WTC11 (cell line): ENCODE results near the gene PEX6. TPM values are rescaled to one million over a fixed set of nuclear protein-coding genes. Genes with fewer than 3 reads are reported as not detected.

Experiments used
- ATAC-seq: fragments of 200-7000 bp; cut with Tn5 transposase; 2 replicates; pipeline ENCODE4 v1.10.0; 2021; ENCODE audit warnings: mild to moderate bottlenecking, moderate library complexity
- CTCF ChIA-PET: fragments of 300-600 bp; sonication (Branson Sonifier 250); formaldehyde crosslinking; loops from one replicate; lab custom pipeline; 2021; ENCODE audit warnings: antibody characterized with exemption; lab: Charles Lee
- POLR2A ChIA-PET: fragments of 350-600 bp; sonication (Branson Sonifier 250); formaldehyde crosslinking; loops from one replicate; lab custom pipeline; 2021; ENCODE audit warnings: antibody characterized with exemption; lab: Charles Lee
- DNase-seq: peaks from one replicate; pipeline ENCODE4 v3.0.0; 2021; ENCODE audit warnings: low spot score
- H3K27ac Mint-ChIP-seq: 2 replicates; pipeline ENCODE4 v1.8.0; 2021; ENCODE audit warnings: mixed read lengths
- H3K27me3 Mint-ChIP-seq: 2 replicates; pipeline ENCODE4 v1.8.0; 2021; ENCODE audit warnings: low read depth, mild to moderate bottlenecking, moderate library complexity, mixed read lengths
- H3K36me3 Mint-ChIP-seq: 2 replicates; pipeline ENCODE4 v1.8.0; 2021; ENCODE audit warnings: mixed read lengths
- H3K4me1 Mint-ChIP-seq: 2 replicates; pipeline ENCODE4 v1.8.0; 2022; ENCODE audit warnings: mixed read lengths
- H3K4me3 Mint-ChIP-seq: 2 replicates; pipeline ENCODE4 v1.8.0; 2021; ENCODE audit warnings: mild to moderate bottlenecking, moderate library complexity, mixed read lengths
- H3K9me3 Mint-ChIP-seq: 2 replicates; pipeline ENCODE4 v1.8.0; 2021; ENCODE audit warnings: mixed read lengths
- CREB1 ChIP-seq: sonication (generic); formaldehyde crosslinking; IDR thresholded peaks from 2 replicates; pipeline ENCODE4 v1.8.0; 2023; ENCODE audit warnings: mild to moderate bottlenecking, missing genetic modification reagents
- GRHL2 ChIP-seq: fragments of 250-450 bp; sonication (Bioruptor Pico); IDR thresholded peaks from 2 replicates; pipeline ENCODE4 v1.8.0; 2022; ENCODE audit warnings: mild to moderate bottlenecking, moderate library complexity; ENCODE audit not compliant: insufficient replicate concordance, severe bottlenecking
- GTF2I ChIP-seq: fragments of 250-450 bp; sonication (Bioruptor Pico); conservative IDR thresholded peaks from 2 replicates; pipeline ENCODE4 v1.4.0; 2021; ENCODE audit warnings: mild to moderate bottlenecking
- JUN ChIP-seq: sonication (generic); formaldehyde crosslinking; IDR thresholded peaks from 2 replicates; pipeline ENCODE4 v1.8.0; 2023; ENCODE audit warnings: mild to moderate bottlenecking, missing genetic modification reagents
- MLX ChIP-seq: sonication (generic); formaldehyde crosslinking; IDR thresholded peaks from 2 replicates; pipeline ENCODE4 v1.8.1; 2023; ENCODE audit warnings: mild to moderate bottlenecking, missing genetic modification reagents, moderate library complexity
- MXD4 ChIP-seq: fragments of 250-450 bp; sonication (Bioruptor Pico); IDR thresholded peaks from 2 replicates; pipeline ENCODE4 v1.8.0; 2021; ENCODE audit warnings: mild to moderate bottlenecking, moderate library complexity, borderline replicate concordance
- NFE2L1 ChIP-seq: sonication (generic); formaldehyde crosslinking; IDR thresholded peaks from 2 replicates; pipeline ENCODE4 v1.8.1; 2023; ENCODE audit warnings: missing genetic modification reagents
- TCF7 ChIP-seq: sonication (generic); formaldehyde crosslinking; IDR thresholded peaks from 2 replicates; pipeline ENCODE4 v1.8.0; 2022; ENCODE audit warnings: mild to moderate bottlenecking, low read depth, missing genetic modification reagents, moderate library complexity
- USF1 ChIP-seq: sonication (generic); formaldehyde crosslinking; IDR thresholded peaks from 2 replicates; pipeline ENCODE4 v1.8.0; 2022; ENCODE audit warnings: mild to moderate bottlenecking, missing genetic modification reagents
- USF2 ChIP-seq: sonication (generic); formaldehyde crosslinking; IDR thresholded peaks from 2 replicates; pipeline ENCODE4 v1.8.1; 2023; ENCODE audit warnings: mild to moderate bottlenecking, missing genetic modification reagents, moderate library complexity
- ZBTB43 ChIP-seq: sonication (generic); formaldehyde crosslinking; IDR thresholded peaks from 2 replicates; pipeline ENCODE4 v1.8.1; 2023; ENCODE audit warnings: mild to moderate bottlenecking, missing genetic modification reagents
- ZNF219 ChIP-seq: sonication (generic); formaldehyde crosslinking; IDR thresholded peaks from 2 replicates; pipeline ENCODE4 v1.8.0; 2023; ENCODE audit warnings: missing genetic modification reagents, mild to moderate bottlenecking, borderline replicate concordance
- ZNF232 ChIP-seq: sonication (generic); formaldehyde crosslinking; IDR thresholded peaks from 2 replicates; pipeline ENCODE4 v1.8.0; 2022; ENCODE audit warnings: mild to moderate bottlenecking, missing genetic modification reagents
- ZNF317 ChIP-seq: sonication (generic); formaldehyde crosslinking; IDR thresholded peaks from 2 replicates; pipeline ENCODE4 v1.8.1; 2023; ENCODE audit warnings: low read depth, mild to moderate bottlenecking, moderate library complexity, missing genetic modification reagents, borderline replicate concordance
- ZNF671 ChIP-seq: fragments of 250-450 bp; sonication (Bioruptor Pico); IDR thresholded peaks from 2 replicates; pipeline ENCODE4 v1.8.0; 2021; ENCODE audit warnings: mild to moderate bottlenecking
- ZSCAN18 ChIP-seq: fragments of 250-450 bp; sonication (Bioruptor Pico); IDR thresholded peaks from 2 replicates; pipeline ENCODE4 v2.1.2; 2022; ENCODE audit warnings: mild to moderate bottlenecking, moderate library complexity
- total RNA-seq: library from RNA; stranded (reverse); gene quantifications from 3 replicates; pipeline ENCODE4 v1.2.3, GENCODE V29; 2021
- TF ChIP-seq, protein P1 (sequence below): fragments of 250-450 bp; sonication (Bioruptor Pico); IDR thresholded peaks from 2 replicates; pipeline ENCODE4 v1.9.0; 2021; ENCODE audit warnings: mild to moderate bottlenecking
- TF ChIP-seq, protein P2 (sequence below): sonication (generic); formaldehyde crosslinking; IDR thresholded peaks from 2 replicates; pipeline ENCODE4 v1.8.1; 2023; ENCODE audit warnings: mild to moderate bottlenecking, missing genetic modification reagents, borderline replicate concordance
- TF ChIP-seq, protein P3 (sequence below): fragments of 250-450 bp; sonication (Bioruptor Pico); IDR thresholded peaks from 2 replicates; pipeline ENCODE4 v1.9.0; 2021; ENCODE audit warnings: mild to moderate bottlenecking

The PEX6 gene
- total RNA-seq, 1 experiment from 2014 or later = 8.2 TPM

DNA sequence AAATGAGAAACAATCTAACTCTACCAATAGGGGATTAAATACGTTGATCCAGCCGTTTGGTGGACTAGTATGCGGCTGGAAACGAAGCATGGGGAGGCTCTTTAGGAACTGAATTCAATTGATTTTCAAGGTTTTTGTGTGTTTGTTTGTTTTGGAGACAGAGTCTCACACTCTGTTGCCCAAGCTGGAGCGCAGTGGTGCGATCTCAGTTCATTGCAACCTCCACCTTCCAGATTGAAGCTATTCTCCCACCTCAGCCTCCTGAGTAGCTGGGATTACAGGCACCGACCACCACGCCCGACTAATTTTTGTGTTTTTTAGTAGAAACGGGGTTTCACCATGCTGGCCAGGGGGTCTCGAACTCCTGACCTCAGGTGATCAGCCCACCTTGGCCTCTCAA is 42.6 kb downstream of the PEX6 start (continued):
- TF ChIP-seq, protein P1, sequence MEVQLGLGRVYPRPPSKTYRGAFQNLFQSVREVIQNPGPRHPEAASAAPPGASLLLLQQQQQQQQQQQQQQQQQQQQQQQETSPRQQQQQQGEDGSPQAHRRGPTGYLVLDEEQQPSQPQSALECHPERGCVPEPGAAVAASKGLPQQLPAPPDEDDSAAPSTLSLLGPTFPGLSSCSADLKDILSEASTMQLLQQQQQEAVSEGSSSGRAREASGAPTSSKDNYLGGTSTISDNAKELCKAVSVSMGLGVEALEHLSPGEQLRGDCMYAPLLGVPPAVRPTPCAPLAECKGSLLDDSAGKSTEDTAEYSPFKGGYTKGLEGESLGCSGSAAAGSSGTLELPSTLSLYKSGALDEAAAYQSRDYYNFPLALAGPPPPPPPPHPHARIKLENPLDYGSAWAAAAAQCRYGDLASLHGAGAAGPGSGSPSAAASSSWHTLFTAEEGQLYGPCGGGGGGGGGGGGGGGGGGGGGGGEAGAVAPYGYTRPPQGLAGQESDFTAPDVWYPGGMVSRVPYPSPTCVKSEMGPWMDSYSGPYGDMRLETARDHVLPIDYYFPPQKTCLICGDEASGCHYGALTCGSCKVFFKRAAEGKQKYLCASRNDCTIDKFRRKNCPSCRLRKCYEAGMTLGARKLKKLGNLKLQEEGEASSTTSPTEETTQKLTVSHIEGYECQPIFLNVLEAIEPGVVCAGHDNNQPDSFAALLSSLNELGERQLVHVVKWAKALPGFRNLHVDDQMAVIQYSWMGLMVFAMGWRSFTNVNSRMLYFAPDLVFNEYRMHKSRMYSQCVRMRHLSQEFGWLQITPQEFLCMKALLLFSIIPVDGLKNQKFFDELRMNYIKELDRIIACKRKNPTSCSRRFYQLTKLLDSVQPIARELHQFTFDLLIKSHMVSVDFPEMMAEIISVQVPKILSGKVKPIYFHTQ (CRISPR knock-in tag) = no peak
- TF ChIP-seq, protein P2, sequence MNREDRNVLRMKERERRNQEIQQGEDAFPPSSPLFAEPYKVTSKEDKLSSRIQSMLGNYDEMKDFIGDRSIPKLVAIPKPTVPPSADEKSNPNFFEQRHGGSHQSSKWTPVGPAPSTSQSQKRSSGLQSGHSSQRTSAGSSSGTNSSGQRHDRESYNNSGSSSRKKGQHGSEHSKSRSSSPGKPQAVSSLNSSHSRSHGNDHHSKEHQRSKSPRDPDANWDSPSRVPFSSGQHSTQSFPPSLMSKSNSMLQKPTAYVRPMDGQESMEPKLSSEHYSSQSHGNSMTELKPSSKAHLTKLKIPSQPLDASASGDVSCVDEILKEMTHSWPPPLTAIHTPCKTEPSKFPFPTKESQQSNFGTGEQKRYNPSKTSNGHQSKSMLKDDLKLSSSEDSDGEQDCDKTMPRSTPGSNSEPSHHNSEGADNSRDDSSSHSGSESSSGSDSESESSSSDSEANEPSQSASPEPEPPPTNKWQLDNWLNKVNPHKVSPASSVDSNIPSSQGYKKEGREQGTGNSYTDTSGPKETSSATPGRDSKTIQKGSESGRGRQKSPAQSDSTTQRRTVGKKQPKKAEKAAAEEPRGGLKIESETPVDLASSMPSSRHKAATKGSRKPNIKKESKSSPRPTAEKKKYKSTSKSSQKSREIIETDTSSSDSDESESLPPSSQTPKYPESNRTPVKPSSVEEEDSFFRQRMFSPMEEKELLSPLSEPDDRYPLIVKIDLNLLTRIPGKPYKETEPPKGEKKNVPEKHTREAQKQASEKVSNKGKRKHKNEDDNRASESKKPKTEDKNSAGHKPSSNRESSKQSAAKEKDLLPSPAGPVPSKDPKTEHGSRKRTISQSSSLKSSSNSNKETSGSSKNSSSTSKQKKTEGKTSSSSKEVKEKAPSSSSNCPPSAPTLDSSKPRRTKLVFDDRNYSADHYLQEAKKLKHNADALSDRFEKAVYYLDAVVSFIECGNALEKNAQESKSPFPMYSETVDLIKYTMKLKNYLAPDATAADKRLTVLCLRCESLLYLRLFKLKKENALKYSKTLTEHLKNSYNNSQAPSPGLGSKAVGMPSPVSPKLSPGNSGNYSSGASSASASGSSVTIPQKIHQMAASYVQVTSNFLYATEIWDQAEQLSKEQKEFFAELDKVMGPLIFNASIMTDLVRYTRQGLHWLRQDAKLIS = no peak
- TF ChIP-seq GRHL2 (CRISPR knock-in tag) = no peak
- TF ChIP-seq GTF2I = no peak
- TF ChIP-seq ZNF219 (CRISPR knock-in tag) = no peak
- TF ChIP-seq NFE2L1 (CRISPR knock-in tag) = no peak
- TF ChIP-seq CREB1 = no peak
- TF ChIP-seq USF1 (CRISPR knock-in tag) = no peak
- TF ChIP-seq MLX (CRISPR knock-in tag) = no peak
- no peak for TF ChIP-seq ZNF671
- no peak for TF ChIP-seq TCF7 (CRISPR knock-in tag)
- TF ChIP-seq JUN (CRISPR knock-in tag) = no peak
- no peak for TF ChIP-seq ZNF232 (CRISPR knock-in tag)
- TF ChIP-seq, protein P3, sequence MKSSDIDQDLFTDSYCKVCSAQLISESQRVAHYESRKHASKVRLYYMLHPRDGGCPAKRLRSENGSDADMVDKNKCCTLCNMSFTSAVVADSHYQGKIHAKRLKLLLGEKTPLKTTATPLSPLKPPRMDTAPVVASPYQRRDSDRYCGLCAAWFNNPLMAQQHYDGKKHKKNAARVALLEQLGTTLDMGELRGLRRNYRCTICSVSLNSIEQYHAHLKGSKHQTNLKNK (CRISPR knock-in tag) = no peak
- no peak for TF ChIP-seq ZSCAN18
- no peak for TF ChIP-seq MXD4 (CRISPR knock-in tag)

- no peak for ATAC-seq
- ChIA-PET POLR2A (no interaction called here), CTCF (interaction anchor here (1.2 kb wide), 1 partner anchor 24 kb away, joined by 3 read pairs; no protein-coding TSS in a partner anchor)
- Mint-ChIP-seq H3K27ac (no peak overlapping the region; the same call in 1 of the 2 replicates), H3K9me3 (no peaks in the 10 kb centered on the region), H3K27me3 (peaks cover 2% of the 10 kb centered on the region; the same call in 1 of the 2 replicates), H3K36me3 (peaks cover 57% of the 10 kb centered on the region), H3K4me1 (peaks cover 38% of the 10 kb centered on the region), H3K4me3 (no peak overlapping the region)
- DNase-seq = no peak
- TF ChIP-seq USF2 (CRISPR knock-in tag) (no peak), ZBTB43 (CRISPR knock-in tag) (no peak), ZNF317 (no peak), ZNF671 (no peak)
- TF ChIP-seq, protein P1 (CRISPR knock-in tag) = no peak
These were observed 43.7 kb downstream of the PEX6 start for GRCh38 chr6:42935322-42935721.
